ENCODE data around the gene PTPN6.
A peak's percentile ranks its signal among the peaks of the same experiment; 100 is the strongest.

Gene PTPN6

GRCh38 chr12:6957151-6957701 lies 6.1 kb downstream of the PTPN6 start:
- DNase-seq: peak; percentile 48

GRCh38 chr12:6957741-6958608 lies 6.8 kb downstream of the PTPN6 start:
- DNase-seq: no peak

GRCh38 chr12:6958609-6959057 lies 7.5 kb downstream of the PTPN6 start:
- no peak for DNase-seq

- peak; percentile 83 for DNase-seq
Measured at GRCh38 chr12:6959058-6959804, 8.1 kb downstream of the PTPN6 start.

GRCh38 chr12:6959805-6960592 lies 8.8 kb downstream of the PTPN6 start:
- DNase-seq: no peak

GRCh38 chr12:6960593-6961277 lies 9.6 kb downstream of the PTPN6 start:
- peak; percentile 42 for DNase-seq

GRCh38 chr12:6961278-6961694 lies 10.1 kb downstream of the PTPN6 start:
- DNase-seq: peak; percentile 91

GRCh38 chr12:6961695-6962284 lies 10.6 kb downstream of the PTPN6 start:
- peak; percentile 51 for DNase-seq

- no peak for DNase-seq
Measured at GRCh38 chr12:6962285-6963015, 11.3 kb downstream of the PTPN6 start.

GRCh38 chr12:6963016-6963731 lies 12.0 kb downstream of the PTPN6 start:
- DNase-seq: no peak

- no peak for DNase-seq
Measured at GRCh38 chr12:6963791-6964413, 12.7 kb downstream of the PTPN6 start.

- no peak for DNase-seq
Measured at GRCh38 chr12:6964605-6965025, 13.5 kb downstream of the PTPN6 start.

GRCh38 chr12:6965026-6965661 lies 14.0 kb downstream of the PTPN6 start:
- peak; percentile 90 for DNase-seq

GRCh38 chr12:6965714-6966113 lies 14.6 kb downstream of the PTPN6 start:
- no peak for DNase-seq

- DNase-seq: no peak
Measured at GRCh38 chr12:6966351-6966750, 15.2 kb downstream of the PTPN6 start.

GRCh38 chr12:6967651-6968100 lies 16.5 kb downstream of the PTPN6 start:
- no peak for DNase-seq

GRCh38 chr12:6968426-6968825 lies 17.3 kb downstream of the PTPN6 start:
- DNase-seq: no peak

GRCh38 chr12:6970096-6970527 lies 19.0 kb downstream of the PTPN6 start:
- DNase-seq: no peak

GRCh38 chr12:6974180-6974579 lies 23.0 kb downstream of the PTPN6 start:
- DNase-seq: no peak
